ENCODE results near the gene CNNM4.

Gene CNNM4

DNA sequence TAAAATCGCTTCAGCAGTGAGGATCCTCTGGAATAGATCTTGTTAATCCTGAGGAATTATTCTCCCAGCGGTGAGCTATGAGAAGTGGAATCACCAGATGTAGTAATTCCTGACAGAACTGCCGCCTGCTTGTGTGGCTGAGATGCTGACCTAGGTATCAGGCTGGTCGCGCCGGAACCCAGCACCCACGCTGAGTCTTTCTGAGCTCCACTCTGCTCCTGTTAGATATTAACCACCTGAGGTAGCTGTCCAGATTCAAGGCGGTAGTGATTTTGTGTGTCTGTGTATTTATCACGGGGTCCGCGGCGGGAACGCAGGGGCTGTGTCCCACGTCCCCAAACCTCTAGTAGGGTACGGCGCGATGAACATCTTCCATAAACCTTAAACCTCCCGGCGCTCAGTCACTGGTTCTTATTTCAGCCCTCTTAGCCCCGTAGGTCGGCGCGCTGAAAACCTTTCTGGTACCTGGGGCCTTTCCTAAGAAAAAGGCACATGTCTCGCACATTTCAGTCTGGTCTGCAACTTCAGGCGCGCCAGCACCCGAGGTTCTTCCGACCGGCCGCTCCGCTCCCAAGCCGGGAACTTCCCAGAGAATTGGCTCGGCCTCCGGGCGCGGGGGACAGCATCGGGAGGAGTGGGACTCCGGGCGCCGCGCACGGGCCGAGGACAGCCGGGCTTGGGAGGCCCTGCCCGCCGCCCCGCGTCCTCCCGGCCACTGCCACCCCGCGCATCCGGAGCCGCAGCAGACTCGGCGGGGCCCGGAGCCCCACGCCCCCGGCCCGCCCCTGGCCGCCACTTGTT, 54.8 kb downstream of the CNNM4 start:
- no peak for DNase-seq

GRCh38 chr2:96816127-96816835, 55.6 kb downstream of the CNNM4 start, which contains the start of gene CNNM3:
Gene CNNM3 (plus strand): TSS chr2:96816268. CDS start chr2:96816278, 10 bp downstream.
- DNase-seq: peak; percentile 89

DNA sequence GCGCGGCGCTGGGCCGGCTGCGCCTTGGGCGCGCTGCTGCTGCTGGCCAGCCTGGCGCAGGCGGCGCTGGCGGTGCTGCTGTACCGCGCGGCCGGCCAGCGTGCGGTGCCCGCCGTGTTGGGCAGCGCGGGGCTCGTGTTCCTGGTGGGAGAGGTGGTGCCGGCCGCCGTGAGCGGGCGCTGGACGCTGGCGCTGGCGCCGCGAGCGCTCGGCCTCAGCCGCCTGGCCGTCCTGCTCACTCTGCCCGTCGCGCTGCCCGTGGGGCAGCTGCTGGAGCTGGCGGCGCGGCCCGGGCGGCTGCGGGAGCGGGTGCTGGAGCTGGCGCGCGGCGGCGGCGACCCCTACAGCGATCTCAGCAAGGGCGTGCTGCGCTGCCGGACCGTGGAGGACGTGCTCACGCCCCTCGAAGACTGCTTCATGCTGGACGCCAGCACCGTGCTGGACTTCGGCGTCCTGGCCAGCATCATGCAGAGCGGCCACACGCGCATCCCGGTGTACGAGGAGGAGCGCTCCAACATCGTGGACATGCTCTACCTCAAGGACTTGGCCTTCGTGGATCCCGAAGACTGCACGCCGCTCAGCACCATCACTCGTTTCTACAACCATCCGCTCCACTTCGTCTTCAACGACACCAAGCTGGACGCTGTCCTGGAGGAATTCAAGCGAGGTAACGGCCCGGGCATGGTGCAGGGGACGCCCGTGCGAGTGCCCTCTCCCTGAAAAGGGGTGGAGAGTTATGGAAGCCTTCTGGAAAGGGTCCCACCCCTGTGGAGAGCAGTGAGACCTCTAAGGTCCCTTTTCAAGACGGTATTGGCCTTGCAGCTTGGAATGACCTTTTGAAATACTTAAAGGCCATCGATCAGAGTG, 56.4 kb downstream of the CNNM4 start:
- no peak for DNase-seq

GRCh38 chr2:96817882-96818281, 57.2 kb downstream of the CNNM4 start:
- no peak for DNase-seq

- DNase-seq: no peak
These were observed 58.6 kb downstream of the CNNM4 start for GRCh38 chr2:96819128-96819875.

- no peak for DNase-seq
These were observed 59.3 kb downstream of the CNNM4 start for GRCh38 chr2:96819876-96820511.

DNA sequence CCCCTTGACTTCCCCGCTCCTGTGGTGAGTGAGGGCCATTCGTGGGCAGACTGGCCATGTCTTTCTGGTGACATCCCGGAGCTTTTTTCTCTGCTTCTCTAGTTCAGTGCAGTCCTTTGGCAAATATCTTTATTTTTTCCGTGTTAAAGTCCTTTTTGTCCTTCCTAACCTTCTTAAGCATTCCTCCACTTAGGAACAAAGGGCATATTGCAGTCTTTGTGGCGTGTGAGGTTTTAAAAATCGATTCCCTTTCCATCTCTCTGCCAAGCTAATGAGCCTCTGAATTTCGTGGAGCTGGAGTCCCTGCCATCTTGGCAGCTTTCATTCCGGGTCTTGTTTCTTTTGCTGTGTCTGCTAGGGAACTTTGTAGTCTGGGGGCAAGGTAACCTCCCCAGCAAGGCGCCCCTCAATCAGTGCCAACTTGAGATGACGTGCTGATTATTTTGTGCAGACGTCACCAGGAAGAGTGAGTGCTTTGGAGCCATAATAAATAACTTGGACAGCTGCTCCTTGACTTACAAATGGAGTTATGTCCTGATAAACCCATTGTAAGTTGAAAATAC, 60.5 kb downstream of the CNNM4 start:
- DNase-seq: no peak

DNA sequence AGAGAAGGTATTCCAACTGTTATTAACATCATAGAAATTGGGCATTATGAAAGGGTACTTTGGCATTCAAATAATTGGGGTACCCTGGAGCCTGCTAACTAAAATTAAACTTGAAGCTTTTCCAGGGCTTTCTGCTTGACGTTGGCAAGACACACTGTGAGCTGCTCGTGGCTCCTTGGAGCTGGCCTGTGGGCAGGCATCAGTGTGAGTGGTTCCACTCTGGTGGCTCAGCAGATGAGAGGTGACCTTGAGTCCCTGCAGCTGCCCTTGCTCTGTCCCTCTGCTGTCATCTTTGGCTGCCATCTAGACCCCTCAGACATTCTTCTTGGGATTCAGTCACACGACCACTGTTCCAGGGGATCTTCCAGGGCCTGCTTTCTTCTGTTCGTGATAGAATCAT, 62.1 kb downstream of the CNNM4 start:
- no peak for DNase-seq

GRCh38 chr2:96823198-96823597, 62.5 kb downstream of the CNNM4 start:
- DNase-seq: no peak

DNA sequence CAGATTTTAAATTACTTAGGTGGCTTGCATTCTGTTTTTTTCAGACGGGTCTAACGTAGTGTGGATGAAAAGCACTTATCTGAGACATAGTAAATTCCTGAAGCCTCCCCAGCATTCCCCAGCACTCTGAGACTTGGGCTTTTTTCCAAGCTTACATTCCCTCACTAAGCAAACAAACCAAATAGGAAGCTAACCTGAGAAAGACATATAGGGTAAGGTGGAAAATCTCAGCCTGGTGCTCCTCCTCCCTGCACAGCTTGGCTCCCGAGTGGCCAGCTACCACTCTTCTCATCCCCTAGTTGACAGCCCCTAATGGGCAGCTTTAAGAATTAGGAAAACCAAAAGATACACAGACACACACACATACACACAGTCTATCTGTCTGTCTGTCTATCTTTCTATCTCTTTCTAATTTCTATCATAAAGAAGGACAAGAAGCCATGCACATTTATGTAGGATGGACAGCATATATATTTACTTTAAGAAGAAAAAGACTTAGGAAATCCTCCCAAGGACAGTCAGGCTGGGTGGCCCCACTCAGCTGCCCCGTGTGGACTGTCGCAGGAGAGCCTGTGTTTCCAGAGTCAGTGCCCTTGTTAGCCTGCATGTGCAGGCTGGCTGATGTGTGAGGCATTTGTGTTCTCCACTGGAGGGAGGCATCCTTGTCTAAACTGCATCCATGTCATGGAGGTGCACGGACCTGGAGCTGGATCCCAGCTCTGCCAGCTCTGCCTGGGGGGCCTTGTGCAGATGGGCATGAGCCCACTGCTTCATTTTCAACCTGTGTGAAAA, 63.6 kb downstream of the CNNM4 start:
- DNase-seq: no peak

GRCh38 chr2:96825057-96825456, 64.4 kb downstream of the CNNM4 start:
- no peak for DNase-seq

DNA sequence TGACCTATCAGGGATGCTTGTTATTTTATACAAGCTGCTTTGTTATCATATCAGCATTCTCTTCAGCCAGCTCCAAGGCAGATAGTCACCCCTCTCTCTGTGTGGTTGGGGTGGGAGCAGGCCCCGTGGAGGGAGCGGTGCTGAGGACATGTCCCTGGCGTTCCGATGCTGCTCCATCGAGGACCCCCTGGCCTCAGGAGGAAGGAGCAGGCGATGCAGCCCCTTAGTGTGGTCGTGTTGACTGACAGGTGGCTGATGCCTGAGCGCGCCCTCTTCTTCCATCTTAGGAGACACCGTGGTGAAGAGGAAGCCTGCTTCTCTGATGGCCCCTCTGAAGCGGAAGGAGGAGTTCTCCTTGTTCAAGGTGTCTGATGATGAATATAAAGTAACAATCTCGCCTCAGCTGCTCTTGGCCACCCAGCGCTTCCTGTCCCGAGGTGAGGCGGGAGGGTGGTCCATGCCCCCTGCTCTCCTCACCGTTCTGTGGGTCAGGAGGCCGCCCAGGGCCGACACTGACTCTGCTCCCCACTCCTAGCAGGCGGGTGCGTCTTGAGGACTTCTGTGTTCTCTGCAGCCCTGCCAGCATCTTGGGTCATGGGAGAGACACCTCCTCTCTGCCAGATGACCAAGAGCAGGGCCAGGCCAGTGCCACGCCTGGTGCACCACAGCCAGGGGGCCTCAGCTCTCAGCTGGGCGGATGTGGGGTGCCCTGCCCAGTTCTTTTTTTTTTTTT, 66.0 kb downstream of the CNNM4 start:
- DNase-seq: no peak

DNA sequence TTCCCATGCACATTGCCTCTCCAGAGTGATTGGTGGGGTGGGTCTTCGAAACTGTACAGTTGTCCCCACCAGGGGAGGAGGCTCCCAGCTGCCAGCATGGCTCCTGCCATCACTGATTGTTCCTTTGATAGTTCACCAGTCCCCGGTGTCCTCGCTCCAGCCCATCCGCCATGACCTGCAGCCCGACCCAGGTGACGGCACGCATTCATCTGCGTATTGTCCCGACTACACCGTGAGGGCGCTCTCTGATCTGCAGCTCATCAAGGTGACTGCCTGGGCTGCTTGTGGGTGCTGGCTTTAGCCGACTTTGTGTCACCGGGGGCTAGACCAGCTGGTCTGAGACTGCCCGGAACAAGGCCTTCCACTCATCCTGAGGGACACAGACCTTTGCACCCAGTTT, 67.7 kb downstream of the CNNM4 start:
- DNase-seq: no peak

- no peak for DNase-seq
These were observed 68.2 kb downstream of the CNNM4 start for GRCh38 chr2:96828874-96829273.

GRCh38 chr2:96830044-96830562, 69.4 kb downstream of the CNNM4 start:
- no peak for DNase-seq

- no peak for DNase-seq
These were observed 71.0 kb downstream of the CNNM4 start for GRCh38 chr2:96831679-96832078.

GRCh38 chr2:96832408-96832753, 71.7 kb downstream of the CNNM4 start:
- DNase-seq: no peak

- DNase-seq: no peak
These were observed 72.2 kb downstream of the CNNM4 start for GRCh38 chr2:96832754-96833507.

DNA sequence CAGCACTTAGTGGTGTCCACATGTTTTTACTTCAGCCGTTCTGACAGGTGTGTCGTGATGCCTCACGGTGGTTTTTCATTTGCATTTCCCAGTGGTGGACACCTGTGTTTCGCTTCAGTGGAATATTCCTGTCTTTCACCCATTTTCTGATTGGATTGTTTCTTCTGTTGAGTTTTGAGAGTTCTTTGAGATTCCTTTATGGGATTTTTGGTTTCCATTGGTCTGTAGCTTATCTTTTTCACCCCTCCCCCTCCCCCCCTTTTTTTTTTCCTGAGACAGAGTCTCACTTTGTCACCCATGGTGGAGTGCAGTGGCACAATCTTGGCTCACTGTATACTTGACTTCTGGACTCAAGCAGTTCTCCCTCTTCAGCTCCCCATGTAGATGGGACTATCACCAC, 75.1 kb downstream of the CNNM4 start:
- no peak for DNase-seq
